Right ventricle myocardium superior (tissue), 1 donor: ENCODE data around the gene RAI1. TPM values are rescaled to one million over a fixed set of nuclear protein-coding genes. Genes with fewer than 3 reads are reported as not detected.

ENCODE experiments used
- ATAC-seq: fragments of 200-7000 bp; cut with Tn5 transposase; one replicate; pipeline ENCODE4 v1.9.1; 2020; ENCODE audit warnings: mild to moderate bottlenecking; ENCODE audit not compliant: poor library complexity
- DNase-seq: peaks from one replicate; pipeline ENCODE4 v3.0.0-alpha.2; 2020
- intact Hi-C: fragments of 100-400 bp; cut with DNase I; formaldehyde crosslinking; loops from one replicate; pipeline ENCODE4 v1.11.2; 2022
- total RNA-seq: library from RNA; stranded (reverse); fragmentation: NEBNext Ultra II Directional; extraction: Animal tissue kit (Norgen Biotek cat#: 25700); gene quantifications from one replicate; pipeline ENCODE4 v1.2.1, GENCODE V29; 2021
- donor health status: DM: no; HTN: yes; CAD: no; lungs with severe emphysema.

Gene RAI1
- total RNA-seq, 1 donor from 2014 or later = 28.3 TPM

DNA sequence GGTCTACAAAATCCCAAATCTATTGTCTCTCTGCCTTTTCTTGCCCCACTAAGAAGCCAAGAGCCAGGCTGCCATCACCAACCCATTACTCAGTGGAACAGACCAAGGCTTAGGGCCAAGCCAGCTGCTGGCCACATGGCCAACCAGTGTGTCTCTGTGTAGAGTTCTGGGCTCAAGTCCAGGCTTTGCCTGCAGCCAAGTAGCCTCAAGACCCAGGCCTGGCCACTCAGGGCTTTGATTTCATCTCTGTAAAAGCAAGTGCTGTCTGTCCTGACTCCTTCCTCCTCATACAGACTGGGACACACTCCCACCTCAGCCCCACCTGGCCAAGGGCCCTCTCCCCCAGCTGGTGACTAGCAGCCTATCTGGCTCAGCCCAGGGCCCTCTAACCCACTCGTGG, 140.9 kb downstream of the RAI1 start:
- intact Hi-C loops = loop anchor here (5.0 kb wide), 1 partner anchor 35 kb away; no protein-coding TSS in a partner anchor
- DNase-seq = peak; percentile 90

DNA sequence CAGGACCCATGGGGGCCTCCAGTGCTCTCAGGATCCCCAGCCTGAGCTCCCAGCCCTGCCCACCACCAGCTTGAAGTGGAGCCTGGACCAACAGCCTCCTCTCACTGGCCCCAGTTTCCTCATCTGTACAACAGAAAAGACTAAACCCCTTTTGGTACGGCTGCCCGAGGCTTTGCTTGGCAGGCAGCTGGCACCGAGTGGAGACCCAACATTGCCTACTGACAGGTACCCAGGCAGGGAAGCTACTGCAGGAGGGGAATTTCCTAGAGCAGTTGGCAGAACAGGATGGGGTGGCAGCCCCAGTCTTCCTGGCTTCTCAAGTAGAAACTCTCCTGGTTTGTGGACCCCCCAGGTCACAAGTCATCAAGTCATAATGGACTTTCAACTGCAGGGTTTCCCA, 141.4 kb downstream of the RAI1 start:
- no peak for ATAC-seq
- no peak for DNase-seq
- intact Hi-C loops = loop anchor here (5.0 kb wide), 1 partner anchor 35 kb away; no protein-coding TSS in a partner anchor

More for the DNA sequence above, 140.9 kb downstream of the RAI1 start:
- peak; percentile 31 for ATAC-seq

DNA sequence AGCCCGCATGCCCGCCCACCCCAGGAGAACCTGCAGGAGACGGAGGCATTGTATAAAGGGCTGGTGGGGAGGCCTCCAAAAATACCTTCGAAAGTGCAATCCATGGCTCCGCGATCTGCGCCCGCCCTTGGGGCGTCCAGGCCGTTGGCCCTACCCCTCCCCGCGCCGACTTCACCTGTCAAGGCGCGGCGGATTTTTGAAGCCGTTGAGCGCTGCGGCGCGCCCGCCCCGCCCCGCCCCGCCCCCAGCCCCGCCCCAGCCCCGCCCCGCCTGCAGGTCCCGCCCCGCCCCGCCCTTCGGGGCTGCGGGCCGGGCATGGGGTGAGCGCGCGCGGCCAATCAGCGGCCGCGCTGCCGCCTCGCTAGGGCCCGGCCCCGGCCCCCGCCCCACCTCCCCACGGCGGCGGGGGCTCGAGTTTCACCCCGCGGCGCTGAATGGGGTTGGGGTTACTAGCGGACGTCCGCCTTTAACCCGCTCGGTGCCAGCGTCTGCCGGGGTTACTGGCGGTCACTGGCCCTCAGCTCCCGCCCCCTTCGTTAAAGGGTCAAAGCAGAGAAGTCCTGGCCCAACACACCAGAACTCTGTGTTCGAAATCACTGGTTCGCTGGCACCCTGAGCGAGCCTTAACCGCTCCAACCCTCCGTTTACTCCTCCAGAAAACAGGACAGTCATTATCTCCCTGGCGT, 142.3 kb downstream of the RAI1 start:
- intact Hi-C loops = loop anchor here (5.0 kb wide), 1 partner anchor 34 kb away; no protein-coding TSS in a partner anchor
- ATAC-seq = peak; percentile 89
- peak; percentile 92 for DNase-seq

DNA sequence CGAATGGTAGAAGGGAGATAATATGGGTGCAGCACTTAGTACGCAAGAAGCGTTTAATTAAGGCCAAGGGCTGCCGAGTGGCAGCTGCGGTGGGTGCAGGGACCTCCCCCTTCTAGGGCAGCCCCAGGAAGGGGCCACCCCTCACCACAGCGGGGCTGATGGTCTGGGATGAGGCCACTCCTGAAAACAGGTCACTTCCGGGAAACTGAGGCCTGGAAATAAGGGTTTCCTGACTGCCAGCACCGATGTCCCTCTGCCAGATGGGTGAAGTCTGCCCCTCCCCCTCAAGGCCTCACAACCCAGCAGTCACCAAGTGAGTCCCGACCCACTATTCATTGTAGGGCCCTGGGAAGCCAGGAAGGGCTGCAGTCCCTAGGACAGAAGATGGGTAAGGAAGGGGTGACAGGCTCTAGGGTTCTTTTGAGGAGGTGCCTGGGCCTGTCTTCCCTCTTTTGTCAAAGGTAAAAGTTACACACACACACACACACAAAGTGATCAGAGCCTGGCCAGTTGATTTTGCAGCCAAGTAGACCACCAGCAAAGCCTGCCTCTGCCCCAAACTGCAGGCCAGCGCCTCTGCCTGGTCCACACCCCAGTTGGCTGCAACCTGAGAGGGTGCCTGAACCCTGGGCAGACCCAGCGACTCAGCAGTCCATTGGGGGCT, 143.0 kb downstream of the RAI1 start:
- intact Hi-C loops = loop anchor here (5.0 kb wide), 1 partner anchor 33 kb away; no protein-coding TSS in a partner anchor
- DNase-seq (no peak), ATAC-seq (peak; percentile 4)

DNA sequence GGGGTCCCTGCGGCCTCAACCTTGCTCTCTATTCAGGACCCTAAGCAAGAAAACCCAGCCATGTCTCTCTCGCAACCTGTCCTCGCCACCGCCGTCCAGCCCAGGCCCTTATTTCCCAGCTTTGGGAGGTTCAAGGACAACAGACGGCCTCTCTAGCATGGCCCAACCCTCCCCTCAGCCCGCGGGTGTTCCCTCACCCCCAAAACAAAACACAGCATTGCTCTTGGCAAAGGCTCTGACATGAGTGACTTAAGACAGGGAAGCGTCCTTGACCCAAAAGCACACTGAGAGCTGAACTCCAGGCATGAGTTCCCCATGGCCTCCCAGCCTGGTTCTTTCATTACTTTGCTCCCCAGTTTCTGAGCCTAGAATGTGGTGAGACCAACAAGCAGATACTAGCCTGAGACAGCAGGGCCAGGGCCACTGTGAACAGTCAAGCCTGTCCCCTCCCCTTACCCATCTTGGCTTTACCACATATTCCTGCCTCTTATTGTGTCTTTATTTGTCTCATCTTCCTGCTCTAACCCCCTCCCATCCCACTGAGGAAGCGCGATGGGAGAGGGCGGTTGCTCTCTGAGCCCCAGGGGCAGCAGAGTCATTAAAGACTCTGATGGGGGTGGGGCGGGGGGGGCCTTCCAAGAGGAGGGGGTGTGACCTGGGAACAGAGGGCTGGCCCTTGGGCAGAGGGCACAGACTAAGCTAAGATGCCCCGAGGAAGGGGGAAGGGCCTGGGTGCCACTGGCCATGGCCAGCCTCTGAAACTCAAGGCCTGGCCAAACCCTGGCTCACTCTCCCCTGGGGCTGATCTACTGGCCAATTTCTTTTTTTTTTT, 143.7 kb downstream of the RAI1 start:
- intact Hi-C loops = loop anchor here (5.0 kb wide), 1 partner anchor 32 kb away; no protein-coding TSS in a partner anchor
- ATAC-seq (peak; percentile 7), DNase-seq (peak; percentile 71)

DNA sequence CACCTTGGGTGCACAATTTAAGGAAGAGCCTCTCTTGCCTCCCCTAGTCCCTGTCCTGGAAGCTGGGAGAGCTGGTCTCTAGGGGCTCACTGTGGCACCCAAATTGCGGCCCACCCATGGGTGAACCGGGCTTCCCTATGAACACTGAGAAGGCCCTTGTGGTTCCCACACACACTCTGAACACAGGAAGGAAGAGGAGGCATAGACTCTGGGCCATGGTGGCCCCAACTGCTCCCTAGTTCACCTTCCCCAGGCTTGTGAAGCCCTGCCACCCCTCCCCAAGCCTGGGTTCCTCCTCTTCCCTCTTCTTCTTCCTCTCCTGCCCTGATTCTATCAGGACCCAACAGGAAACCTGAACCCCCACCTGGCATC, 145.1 kb downstream of the RAI1 start:
- no peak for ATAC-seq
- intact Hi-C loops = no loop called here
- DNase-seq = no peak

DNA sequence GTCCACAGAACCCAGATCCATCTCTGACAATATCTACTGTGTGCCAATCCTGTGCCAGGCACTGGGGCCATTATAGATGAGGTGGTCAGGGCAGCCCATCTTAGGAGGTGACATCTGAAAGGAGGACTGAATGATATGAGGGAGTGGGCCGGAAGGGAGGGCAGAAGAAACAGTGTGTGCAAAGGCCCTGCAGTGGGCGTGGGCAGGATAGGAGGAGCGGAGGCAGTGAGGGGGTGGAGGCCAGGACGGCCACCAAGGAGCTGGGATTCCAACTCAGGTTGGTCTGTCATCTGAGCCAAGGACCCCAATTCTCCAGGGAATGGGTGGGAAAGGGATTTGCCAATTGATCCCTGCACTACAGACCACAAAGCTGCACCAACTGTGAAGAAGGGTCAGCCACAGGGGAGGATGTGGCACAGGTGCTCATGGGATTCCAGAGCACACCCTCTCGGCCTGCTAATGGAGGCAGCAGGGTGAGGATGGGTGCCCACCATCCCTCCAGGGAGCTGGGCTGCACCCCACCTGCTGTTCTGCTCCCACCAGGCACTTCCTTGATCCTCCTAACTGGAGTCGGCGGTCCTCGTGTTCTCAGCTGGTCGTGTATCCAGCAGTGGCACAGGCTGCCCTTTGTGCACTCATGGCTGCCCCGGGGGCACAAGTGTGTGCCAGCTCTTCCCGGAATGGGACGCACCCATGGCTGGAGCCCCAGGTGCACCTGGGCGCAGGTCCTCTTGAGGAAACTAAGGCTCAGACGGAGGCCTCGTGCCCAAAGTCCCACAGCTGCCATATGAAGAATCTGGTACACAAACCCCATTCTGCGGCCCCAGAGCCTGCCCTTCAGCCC, 145.9 kb downstream of the RAI1 start:
- ATAC-seq (no peak), DNase-seq (no peak)
- intact Hi-C loops = no loop called here

DNA sequence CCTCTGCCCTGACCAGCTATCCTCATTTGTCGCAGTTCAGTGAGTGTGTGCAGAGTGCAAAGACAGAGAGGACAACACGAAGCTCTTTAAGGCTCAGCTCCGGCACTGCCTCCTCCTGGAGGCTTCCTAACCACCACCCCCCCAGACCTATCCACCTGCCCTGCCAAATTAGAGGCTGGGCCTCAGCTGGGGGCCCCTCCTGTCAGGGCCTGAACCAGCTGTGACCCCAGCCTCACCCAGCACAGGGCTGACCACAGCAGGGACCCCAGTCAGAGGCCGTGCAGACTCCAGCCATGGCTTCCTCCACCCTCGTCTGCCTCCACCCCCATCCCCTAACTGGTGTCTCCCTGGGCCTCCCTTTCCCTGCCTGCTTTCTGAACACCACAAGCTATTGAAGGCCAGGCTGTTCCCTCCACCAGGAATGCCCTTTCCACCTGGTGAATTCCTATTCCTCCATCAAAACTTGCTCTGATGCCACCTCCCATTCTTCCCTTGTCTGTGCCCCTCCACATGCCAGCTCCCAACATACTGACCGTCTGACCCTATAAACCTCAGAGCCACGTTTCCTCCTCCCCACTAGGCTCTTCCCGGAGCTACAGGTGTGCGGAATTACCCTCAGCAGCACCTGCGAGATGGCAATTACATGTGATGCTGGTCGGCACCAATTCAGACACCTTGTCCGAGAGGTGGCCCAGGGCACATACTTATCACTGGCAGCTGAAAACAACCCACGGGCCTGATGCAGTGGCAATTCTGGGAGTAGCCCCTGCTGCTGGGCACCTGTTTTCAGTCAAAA, 146.8 kb downstream of the RAI1 start:
- intact Hi-C loops = no loop called here
- DNase-seq (no peak), ATAC-seq (no peak)

DNA sequence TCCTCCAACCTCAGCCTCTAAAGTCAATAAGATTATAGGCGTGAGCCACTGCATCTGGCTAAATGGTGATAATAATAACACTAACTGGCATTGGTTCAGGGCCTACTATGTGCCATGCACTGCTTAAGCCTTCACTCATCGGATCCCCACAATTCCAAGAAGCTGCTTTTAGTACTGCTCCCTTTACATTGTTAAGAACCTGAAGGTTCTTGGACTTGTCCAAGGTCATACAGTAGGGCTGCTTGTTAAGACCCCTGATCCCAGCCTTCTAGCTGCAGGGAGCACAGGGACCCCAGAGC, 149.0 kb downstream of the RAI1 start:
- ATAC-seq = no peak
- intact Hi-C loops = no loop called here
- no peak for DNase-seq

DNA sequence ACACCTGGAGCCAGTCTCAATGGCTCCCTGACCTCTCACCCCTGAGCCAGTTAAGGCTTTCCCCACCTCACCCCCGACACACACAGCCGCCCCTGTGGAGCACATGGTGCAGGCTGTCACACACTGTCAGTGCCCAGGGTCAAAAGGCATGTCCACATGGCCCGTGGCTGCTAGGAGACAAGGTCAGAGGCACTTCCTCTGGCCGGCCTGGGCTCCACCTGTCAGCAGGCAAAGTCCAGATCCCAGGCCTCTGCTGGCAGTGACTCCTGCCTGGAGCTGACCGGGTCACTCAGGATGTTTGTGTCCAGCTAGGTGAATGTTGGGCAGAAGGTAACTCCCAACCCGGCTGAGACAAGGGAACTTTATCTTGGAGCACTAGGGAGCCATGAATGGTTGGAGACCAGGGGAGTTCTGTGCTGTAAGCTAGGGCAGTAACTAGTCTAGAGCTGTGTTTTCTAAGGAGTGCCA, 149.5 kb downstream of the RAI1 start:
- DNase-seq (no peak), ATAC-seq (no peak)
- intact Hi-C loops = no loop called here

DNA sequence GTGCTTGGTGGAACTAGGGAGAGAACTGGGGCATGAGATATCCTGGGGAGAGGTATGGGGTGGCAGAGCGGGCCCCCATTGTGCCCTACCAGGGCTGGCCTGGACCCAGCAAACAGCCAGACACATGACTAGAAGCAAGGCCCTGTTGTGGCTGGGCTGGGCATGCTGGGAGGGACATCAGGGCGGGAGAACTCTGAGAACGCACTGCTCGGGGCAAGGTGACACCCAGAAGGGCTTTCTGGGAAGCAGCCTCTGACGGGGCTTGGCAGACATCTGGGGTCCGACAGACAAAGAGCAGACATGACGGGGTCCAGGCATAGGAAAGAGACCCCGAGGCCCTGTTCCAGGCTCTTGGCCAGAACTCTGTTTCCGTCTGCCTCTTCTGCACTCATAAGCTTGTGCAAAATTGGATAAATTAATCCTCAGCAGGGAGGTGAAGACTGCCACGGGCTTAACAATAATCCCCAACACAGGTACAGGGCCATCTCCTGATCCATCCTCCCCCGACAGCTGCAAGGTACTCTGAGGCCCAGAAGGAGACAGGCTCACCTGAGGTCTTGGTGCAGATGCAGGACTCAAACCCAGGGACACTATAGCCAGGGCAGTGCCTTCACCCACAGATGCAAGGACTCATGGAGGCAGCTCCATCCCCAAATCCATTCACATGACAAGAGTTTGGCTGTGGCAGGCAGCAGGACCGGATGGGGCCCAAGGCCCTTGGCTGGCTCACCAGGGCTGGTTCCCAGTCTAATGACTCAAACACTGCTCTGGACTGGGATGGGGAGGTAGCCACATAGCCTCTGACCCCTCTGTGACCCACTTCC, 150.2 kb downstream of the RAI1 start:
- ATAC-seq = no peak
- DNase-seq = no peak
- intact Hi-C loops = no loop called here

DNA sequence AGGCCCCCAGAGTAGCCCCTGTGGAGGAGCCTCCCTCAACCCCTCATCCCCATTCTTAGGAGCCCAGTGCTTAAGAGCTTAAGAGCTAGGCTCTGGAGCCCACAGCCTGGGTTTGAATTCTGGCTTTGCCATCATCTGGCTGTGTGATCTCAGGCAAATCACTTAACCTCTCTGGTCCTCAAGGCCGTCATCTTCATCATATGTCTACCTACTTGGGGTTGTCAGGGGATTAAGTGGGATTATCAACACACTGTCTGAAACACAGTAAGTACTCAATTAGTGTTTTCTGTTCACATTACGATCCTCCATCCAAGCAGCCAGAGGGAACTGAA, 150.7 kb downstream of the RAI1 start:
- DNase-seq = no peak
- intact Hi-C loops = no loop called here
- no peak for ATAC-seq

DNA sequence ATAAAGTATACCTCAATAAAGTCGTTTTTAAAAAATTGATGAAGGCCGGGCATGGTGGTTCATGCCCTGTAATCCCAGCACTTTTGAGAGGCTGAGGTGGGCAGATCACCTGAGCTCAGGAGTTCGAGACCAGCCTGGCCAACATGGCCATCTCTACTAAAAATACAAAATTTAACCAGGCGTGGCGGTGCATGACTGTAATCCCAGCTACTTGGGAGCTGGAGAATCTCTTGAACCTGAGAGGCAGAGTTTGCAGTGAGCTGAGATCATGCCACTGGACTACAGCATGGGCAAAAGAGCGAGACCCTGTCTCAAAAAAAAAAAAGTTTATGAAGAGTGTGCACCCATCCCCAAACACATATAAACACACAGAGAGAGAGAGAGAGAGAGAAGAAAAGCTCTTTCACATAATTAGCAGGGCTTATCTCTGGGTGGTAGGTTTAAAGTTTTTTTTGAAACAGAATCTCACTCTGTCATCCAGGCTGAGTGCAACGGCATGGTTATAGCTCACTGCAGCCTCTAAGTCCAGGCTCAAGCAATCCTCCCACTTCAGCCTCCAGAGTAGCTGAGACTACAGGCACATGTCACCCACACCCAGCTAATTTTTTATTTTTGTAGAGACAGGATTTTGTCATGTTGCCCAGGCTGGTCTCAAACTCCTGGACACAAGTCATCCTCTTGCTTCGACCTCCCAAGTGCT, 152.6 kb downstream of the RAI1 start:
- no peak for DNase-seq
- no peak for ATAC-seq
- intact Hi-C loops = no loop called here

DNA sequence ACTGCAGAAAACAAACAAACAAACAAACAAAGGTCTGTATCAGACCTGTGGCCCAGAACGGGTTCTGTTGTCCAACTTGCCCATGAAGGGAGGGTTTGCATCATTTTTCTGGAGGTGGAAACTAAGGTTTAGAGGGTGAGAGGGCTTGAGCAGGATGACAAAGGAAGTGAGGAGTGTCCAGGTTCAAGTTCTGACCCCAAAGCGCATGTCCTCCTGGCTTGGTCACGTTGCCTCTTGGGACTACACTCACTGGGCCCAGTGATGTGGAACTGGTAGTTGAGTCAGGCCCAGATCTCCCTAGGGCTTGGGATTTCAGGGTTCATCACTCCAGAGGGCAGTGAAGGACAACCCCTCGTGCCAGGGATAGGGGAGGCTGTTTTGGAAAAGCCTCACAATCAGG, 153.7 kb downstream of the RAI1 start:
- DNase-seq (no peak), ATAC-seq (no peak)
- intact Hi-C loops = no loop called here

DNA sequence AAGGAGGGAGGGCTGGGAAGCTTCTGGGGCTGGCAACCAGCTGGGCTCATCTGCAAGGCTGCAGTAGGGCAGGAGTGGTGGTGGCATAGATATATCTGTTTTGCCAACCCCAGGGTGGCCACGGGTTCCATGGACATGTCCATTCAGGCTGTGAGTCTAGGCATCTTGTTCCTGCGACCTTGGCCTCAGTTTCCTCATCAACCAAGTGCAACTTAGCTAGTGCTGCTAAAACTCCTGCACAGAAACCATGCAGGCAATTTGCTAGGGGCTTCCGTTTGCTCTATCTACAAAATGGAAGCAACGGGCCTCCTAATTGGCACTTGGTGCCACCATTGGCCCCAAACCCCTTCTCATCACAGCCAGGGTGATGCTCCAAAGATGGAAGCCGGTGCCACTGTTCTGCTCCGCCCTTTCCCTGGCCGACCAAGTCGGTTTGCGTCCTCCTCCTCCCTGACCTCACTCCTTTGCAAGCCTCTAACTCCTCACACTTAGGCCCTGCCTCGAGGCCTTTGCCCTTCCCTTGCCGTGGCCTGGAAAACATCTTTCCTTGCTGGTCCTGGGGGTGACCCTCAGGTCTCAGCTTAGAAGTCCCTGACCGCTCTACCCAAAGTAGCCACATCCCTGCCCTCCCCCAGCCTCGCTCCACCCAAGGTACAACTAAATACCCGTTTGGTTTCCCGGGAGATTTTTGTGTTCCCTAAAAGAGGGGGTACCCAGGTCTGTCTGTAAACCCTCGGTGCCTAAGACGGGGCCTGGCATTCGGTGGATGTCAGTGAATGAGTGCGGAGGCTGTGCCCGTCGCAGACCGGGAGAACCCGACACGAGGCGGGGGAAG, 154.4 kb downstream of the RAI1 start:
- ATAC-seq (no peak), DNase-seq (no peak)
- intact Hi-C loops = no loop called here
